NCI-H69 (cell line): ENCODE results near the gene MXRA8.

ENCODE experiments used
- DNase-seq: peaks from one replicate; lab custom pipeline; 2025; lab: John Stamatoyannopoulos, UW

The MXRA8 gene

GRCh38 chr1:1335792-1336248 is 22.5 kb downstream of the MXRA8 start:
- no peak for DNase-seq

GRCh38 chr1:1335283-1335682 is 23.1 kb downstream of the MXRA8 start:
- DNase-seq, result no peak

- no peak for DNase-seq
Measured at GRCh38 chr1:1334835-1335234, 23.5 kb downstream of the MXRA8 start.

GRCh38 chr1:1333551-1334241 is 24.7 kb downstream of the MXRA8 start:
- no peak for DNase-seq

GRCh38 chr1:1332774-1333480 is 25.4 kb downstream of the MXRA8 start:
- DNase-seq, result peak; percentile 20

GRCh38 chr1:1332031-1332755 is 26.2 kb downstream of the MXRA8 start:
- no peak for DNase-seq

- DNase-seq, result no peak
Measured at GRCh38 chr1:1331068-1331965, 27.0 kb downstream of the MXRA8 start, which contains the start of gene TAS1R3. Gene TAS1R3 (plus strand): TSS chr1:1331280. CDS start chr1:1331346, 66 bp downstream.

- peak; percentile 19 for DNase-seq
Measured at GRCh38 chr1:1330366-1331067, 27.8 kb downstream of the MXRA8 start.

- DNase-seq, result no peak
Measured at GRCh38 chr1:1329304-1330210, 28.8 kb downstream of the MXRA8 start.

- no peak for DNase-seq
Measured at GRCh38 chr1:1328254-1328653, 30.1 kb downstream of the MXRA8 start.

- DNase-seq, result no peak
Measured at GRCh38 chr1:1327291-1327690, 31.1 kb downstream of the MXRA8 start.

- no peak for DNase-seq
Measured at GRCh38 chr1:1326075-1326605, 32.2 kb downstream of the MXRA8 start.

GRCh38 chr1:1325288-1326074 is 32.9 kb downstream of the MXRA8 start:
- DNase-seq, result no peak

GRCh38 chr1:1324524-1325287 is 33.6 kb downstream of the MXRA8 start, which contains the start of the genes CPTP and INTS11:
Gene CPTP (plus strand): TSS chr1:1324802. CDS start chr1:1326911, 2,109 bp downstream.
Gene INTS11 (minus strand): TSS chr1:1324660. CDS start chr1:1324608, 52 bp downstream.
- peak; percentile 89 for DNase-seq

- no peak for DNase-seq
Measured at GRCh38 chr1:1324084-1324523, 34.3 kb downstream of the MXRA8 start.

- no peak for DNase-seq
Measured at GRCh38 chr1:1322952-1323351, 35.4 kb downstream of the MXRA8 start.

- DNase-seq, result no peak
Measured at GRCh38 chr1:1322418-1322817, 35.9 kb downstream of the MXRA8 start.

GRCh38 chr1:1321477-1321876 is 36.9 kb downstream of the MXRA8 start:
- no peak for DNase-seq
